Progenitor cell of endocrine pancreas (in vitro differentiated cells): Measurements from ENCODE around the gene CDH26. TPM values are rescaled to one million over a fixed set of nuclear protein-coding genes. Genes with fewer than 3 reads are reported as not detected.
A peak's percentile ranks its signal among the peaks of the same experiment; 100 is the strongest.

Source experiments
- DNase-seq: peaks from one replicate; pipeline ENCODE4 v3.0.0; 2021; ENCODE audit warnings: low spot score; ENCODE audit not compliant: unreplicated experiment
- H3K27ac Mint-ChIP-seq: 2 replicates; pipeline ENCODE4 v1.8.0; 2021; ENCODE audit warnings: mild to moderate bottlenecking, moderate library complexity, mixed read lengths
- H3K27me3 Mint-ChIP-seq: 2 replicates; pipeline ENCODE4 v1.8.0; 2021; ENCODE audit warnings: mixed read lengths
- H3K36me3 Mint-ChIP-seq: 2 replicates; pipeline ENCODE4 v1.8.0; 2022; ENCODE audit warnings: mixed read lengths; ENCODE audit not compliant: insufficient read depth
- H3K4me1 Mint-ChIP-seq: 2 replicates; pipeline ENCODE4 v1.8.0; 2021; ENCODE audit warnings: low read depth, mixed read lengths
- H3K4me3 Mint-ChIP-seq: 2 replicates; pipeline ENCODE4 v1.8.0; 2021; ENCODE audit warnings: low read depth, mild to moderate bottlenecking, moderate library complexity, mixed read lengths
- H3K9me3 Mint-ChIP-seq: 2 replicates; pipeline ENCODE4 v1.8.0; 2021; ENCODE audit warnings: low read depth, mixed read lengths
- long read RNA-seq: library from polyadenylated mRNA; unstranded; transcript quantifications from one replicate; pipeline ENCODE4 v2.0.0, GENCODE V29; 2020
- total RNA-seq: library from RNA; stranded (reverse); gene quantifications from 2 replicates; pipeline ENCODE4 v1.2.1, GENCODE V29; 2021
- TF ChIP-seq, protein P1 (sequence below): fragments of 200-600 bp; sonication (generic); IDR thresholded peaks from one replicate; pipeline ENCODE4 v1.5.0; 2021; ENCODE audit warnings: antibody characterized with exemption, mild to moderate bottlenecking; ENCODE audit not compliant: unreplicated experiment

Gene CDH26
- 13.4 and 17.1 TPM in 2 replicates for total RNA-seq
- long read RNA-seq, partial matches to known transcripts: 4 of 37 reads
- long read RNA-seq, other reads (novel, unspliced or antisense): 33 of 37 reads

DNA sequence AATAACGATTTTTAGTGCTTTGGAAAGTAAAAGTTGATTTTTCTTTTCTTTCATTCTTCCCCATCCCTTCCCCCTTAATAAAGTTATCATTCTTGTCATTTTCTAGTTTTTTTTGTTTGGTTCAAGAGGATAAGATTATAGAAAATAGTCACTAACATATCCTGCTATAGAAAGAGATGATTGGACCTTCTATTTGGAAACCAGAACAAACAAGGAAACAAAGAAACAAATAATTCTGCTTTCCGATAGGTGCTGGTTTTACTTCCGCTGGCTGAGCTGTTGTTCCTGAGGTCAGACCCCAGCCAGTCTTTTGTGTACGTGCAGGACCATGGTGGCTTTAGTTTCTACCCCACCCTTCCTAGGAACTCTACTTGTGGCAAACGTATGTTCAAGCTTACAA, at the start of gene CDH26:
TSS of gene CDH26 (plus strand) at position 301 of the 400 bp plus-strand sequence. CDS start 304 bp downstream, outside the sequence.
- DNase-seq: no peak
- no peaks in the 10 kb centered on the region for H3K9me3 Mint-ChIP-seq
- H3K4me3 Mint-ChIP-seq: peak within 1 kb of the TSS; percentile 77
- H3K27ac Mint-ChIP-seq: peak within 1 kb of the TSS; percentile 90
- peaks cover 30% of the 10 kb centered on the region for H3K27me3 Mint-ChIP-seq
- TF ChIP-seq, protein P1, sequence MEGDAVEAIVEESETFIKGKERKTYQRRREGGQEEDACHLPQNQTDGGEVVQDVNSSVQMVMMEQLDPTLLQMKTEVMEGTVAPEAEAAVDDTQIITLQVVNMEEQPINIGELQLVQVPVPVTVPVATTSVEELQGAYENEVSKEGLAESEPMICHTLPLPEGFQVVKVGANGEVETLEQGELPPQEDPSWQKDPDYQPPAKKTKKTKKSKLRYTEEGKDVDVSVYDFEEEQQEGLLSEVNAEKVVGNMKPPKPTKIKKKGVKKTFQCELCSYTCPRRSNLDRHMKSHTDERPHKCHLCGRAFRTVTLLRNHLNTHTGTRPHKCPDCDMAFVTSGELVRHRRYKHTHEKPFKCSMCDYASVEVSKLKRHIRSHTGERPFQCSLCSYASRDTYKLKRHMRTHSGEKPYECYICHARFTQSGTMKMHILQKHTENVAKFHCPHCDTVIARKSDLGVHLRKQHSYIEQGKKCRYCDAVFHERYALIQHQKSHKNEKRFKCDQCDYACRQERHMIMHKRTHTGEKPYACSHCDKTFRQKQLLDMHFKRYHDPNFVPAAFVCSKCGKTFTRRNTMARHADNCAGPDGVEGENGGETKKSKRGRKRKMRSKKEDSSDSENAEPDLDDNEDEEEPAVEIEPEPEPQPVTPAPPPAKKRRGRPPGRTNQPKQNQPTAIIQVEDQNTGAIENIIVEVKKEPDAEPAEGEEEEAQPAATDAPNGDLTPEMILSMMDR: no peak
- H3K4me1 Mint-ChIP-seq: peaks cover 46% of the 10 kb centered on the region
- H3K36me3 Mint-ChIP-seq: no peaks in the 10 kb centered on the region

DNA sequence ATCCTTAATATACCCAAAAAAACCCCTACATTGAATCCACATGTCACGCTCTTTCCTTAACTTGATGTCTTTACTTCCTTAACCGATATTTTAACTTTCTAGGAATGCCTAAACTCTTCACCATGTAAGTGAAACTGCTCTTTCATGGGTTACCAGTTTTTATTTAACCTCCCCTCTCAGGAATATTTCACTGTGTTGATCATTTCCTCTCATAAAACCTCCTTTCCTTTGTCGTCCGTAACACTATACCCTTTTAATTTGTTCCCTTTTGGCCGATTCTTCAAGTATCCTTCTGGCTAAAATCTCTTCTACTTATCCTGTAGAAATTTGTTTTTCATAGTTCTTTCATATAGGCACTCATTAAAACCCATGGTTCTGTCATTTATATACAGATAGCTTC, 49.4 kb upstream of the CDH26 start:
- Mint-ChIP-seq H3K27me3 (peaks cover 13% of the 10 kb centered on the region), H3K27ac (no peak overlapping the region), H3K4me3 (no peak overlapping the region), H3K36me3 (no peaks in the 10 kb centered on the region), H3K4me1 (no peaks in the 10 kb centered on the region), H3K9me3 (no peaks in the 10 kb centered on the region)
- TF ChIP-seq, protein P1: no peak
- DNase-seq: no peak

DNA sequence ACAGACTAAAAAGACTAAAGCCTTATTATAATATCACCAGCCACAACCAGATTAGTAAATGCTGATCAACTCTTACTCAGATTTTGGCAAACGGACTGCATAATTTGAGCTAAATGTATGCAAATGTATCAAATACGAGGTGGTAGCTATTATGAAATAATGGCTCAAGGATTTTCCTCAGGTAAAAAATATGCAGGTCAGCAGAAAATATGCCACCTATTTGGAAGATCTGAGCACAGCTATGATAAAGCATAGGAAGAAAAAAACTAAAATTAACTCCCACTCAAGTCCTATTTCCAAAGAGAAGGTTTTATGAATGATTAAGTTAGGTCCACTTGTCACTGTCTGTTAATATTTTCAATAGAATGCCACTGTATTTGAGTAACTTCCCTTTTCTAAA, 47.2 kb upstream of the CDH26 start:
- H3K27me3 Mint-ChIP-seq: peaks cover 6% of the 10 kb centered on the region
- TF ChIP-seq, protein P1: no peak
- no peak for DNase-seq
- H3K4me1 Mint-ChIP-seq: no peaks in the 10 kb centered on the region
- no peaks in the 10 kb centered on the region for H3K9me3 Mint-ChIP-seq
- no peak overlapping the region for H3K4me3 Mint-ChIP-seq
- H3K27ac Mint-ChIP-seq: no peak overlapping the region
- no peaks in the 10 kb centered on the region for H3K36me3 Mint-ChIP-seq

DNA sequence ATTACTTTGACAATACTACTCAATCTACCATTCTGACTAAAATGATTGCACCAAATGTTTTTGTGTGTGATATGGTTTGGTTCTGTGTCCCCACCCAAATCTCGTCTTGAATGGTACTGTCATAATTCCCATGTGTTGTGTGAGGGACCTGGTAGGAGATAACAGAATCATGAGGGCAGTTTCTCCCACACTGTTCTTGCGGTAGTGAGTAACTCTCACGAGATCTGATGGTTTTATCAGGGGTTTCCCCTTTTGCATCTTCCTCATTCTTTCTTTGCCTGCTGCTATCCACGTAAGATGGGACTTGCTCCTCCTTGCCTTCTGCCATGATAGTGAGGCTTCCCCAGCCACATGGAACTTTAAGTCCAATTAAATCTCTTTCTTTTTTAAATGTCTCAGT, 45.6 kb upstream of the CDH26 start:
- Mint-ChIP-seq H3K9me3 (no peaks in the 10 kb centered on the region), H3K4me3 (no peak overlapping the region), H3K27me3 (peaks cover 3% of the 10 kb centered on the region), H3K27ac (no peak overlapping the region), H3K36me3 (no peaks in the 10 kb centered on the region), H3K4me1 (no peaks in the 10 kb centered on the region)
- TF ChIP-seq, protein P1: no peak
- no peak for DNase-seq

DNA sequence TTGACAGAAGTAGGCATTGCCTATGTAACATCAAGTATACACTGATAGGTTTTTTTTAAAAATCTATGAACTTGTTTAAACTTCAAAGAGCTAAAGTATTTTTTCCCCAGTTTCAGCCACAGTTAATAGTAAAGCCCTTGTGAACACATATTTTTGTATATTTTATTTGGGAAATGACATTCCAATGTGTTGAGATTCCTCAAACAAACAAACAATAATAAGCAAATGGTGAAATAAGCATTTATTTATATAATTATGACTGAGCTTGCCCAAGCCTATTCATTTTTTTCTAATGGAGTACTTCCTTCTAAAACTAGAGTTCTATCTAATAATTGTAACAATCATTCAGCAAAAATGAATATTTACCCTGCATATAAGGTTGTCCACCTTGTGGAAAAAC, 37.3 kb upstream of the CDH26 start:
- DNase-seq: no peak
- Mint-ChIP-seq H3K36me3 (no peaks in the 10 kb centered on the region), H3K27ac (no peak overlapping the region), H3K4me1 (peaks cover 17% of the 10 kb centered on the region), H3K4me3 (no peak overlapping the region), H3K9me3 (no peaks in the 10 kb centered on the region), H3K27me3 (no peaks in the 10 kb centered on the region)
- TF ChIP-seq, protein P1: no peak
